ENCODE measurements around the gene FOXP1. TPM values are rescaled to one million over a fixed set of nuclear protein-coding genes. Genes with fewer than 3 reads are reported as not detected.

Gene FOXP1
- total RNA-seq, 3 donors from 2014 or later, result 61.9 to 267 (median 146) TPM

DNA sequence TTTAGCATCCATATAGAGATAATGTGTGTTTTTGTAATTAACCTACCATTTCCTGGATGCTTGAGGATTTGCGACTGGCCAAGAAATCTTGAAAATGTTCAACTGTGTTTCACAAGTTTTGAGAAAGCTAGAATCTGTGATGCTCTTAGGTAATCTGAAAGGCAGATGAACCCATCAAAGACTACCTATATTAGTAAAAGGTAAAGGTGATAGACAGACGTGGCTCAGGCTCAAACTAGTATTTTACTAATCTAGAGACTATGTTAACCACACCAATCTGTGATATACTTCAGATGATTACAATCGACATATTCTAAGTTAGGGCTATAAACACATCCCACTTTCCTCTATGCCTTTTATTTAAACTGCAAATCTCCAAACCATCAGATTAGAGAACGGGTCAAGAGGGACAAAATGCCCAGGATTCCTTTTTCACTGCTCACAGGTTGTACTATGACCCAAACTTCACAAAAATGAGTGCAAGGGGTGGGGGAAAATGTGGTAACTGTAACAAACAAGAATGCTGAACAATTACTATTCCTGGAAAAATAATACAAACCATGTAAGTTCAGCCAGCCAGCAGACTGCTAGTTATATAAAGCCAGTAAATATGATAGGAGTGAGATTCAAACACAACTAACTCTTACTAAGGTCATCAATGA, 295.1 kb downstream of the FOXP1 start:
- Histone ChIP-seq H3K27me3 (no peaks in the 10 kb centered on the region), H3K4me3 (no peak overlapping the region), H3K9me3 (no peaks in the 10 kb centered on the region), H3K4me1 (no peaks in the 10 kb centered on the region), H3K27ac (no peak overlapping the region), H3K36me3 (no peaks in the 10 kb centered on the region)
- intact Hi-C loops (cut with DNase I; ENCODE audit: low total_unique reads), result no loop called here
- DNase-seq (ENCODE audit: low spot score in 2 of 2), result no peak
- TF ChIP-seq POLR2A (IDR thresholded peaks at IDR 0.05) (no peak), POLR2AphosphoS5 (IDR thresholded peaks at IDR 0.05) (no peak)
- TF ChIP-seq, protein P1, sequence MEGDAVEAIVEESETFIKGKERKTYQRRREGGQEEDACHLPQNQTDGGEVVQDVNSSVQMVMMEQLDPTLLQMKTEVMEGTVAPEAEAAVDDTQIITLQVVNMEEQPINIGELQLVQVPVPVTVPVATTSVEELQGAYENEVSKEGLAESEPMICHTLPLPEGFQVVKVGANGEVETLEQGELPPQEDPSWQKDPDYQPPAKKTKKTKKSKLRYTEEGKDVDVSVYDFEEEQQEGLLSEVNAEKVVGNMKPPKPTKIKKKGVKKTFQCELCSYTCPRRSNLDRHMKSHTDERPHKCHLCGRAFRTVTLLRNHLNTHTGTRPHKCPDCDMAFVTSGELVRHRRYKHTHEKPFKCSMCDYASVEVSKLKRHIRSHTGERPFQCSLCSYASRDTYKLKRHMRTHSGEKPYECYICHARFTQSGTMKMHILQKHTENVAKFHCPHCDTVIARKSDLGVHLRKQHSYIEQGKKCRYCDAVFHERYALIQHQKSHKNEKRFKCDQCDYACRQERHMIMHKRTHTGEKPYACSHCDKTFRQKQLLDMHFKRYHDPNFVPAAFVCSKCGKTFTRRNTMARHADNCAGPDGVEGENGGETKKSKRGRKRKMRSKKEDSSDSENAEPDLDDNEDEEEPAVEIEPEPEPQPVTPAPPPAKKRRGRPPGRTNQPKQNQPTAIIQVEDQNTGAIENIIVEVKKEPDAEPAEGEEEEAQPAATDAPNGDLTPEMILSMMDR (IDR thresholded peaks at IDR 0.05), result no peak

DNA sequence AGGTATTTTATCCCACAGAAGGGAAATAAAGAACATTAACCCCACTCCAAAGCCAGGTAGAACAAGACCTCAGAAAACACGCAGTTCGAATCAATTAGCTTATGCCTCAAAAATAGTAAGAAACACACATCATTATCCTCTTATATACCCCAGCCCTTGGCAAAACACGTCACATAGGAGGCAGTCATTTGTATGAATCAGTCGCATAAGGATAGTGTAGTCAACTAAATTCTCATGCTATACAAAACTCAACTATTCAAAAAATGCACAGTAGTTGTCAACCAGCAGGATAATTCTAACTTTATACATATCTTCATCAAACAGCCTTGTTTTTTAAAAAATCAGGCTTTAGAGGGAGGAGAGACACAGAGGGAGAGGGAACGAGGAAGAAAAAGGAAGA, 298.4 kb downstream of the FOXP1 start:
- TF ChIP-seq POLR2AphosphoS5 (IDR thresholded peaks at IDR 0.05) (no peak), POLR2A (IDR thresholded peaks at IDR 0.05) (no peak)
- TF ChIP-seq, protein P1 (IDR thresholded peaks at IDR 0.05), result no peak
- H3K36me3 ChIP-seq, result no peaks in the 10 kb centered on the region
- H3K27ac ChIP-seq, result no peak overlapping the region
- H3K9me3 ChIP-seq, result no peaks in the 10 kb centered on the region
- H3K4me3 ChIP-seq, result no peak overlapping the region
- intact Hi-C loops (cut with DNase I; ENCODE audit: low total_unique reads), result no loop called here
- H3K27me3 ChIP-seq, result no peaks in the 10 kb centered on the region
- DNase-seq (ENCODE audit: low spot score in 2 of 2), result no peak
- H3K4me1 ChIP-seq, result no peaks in the 10 kb centered on the region

DNA sequence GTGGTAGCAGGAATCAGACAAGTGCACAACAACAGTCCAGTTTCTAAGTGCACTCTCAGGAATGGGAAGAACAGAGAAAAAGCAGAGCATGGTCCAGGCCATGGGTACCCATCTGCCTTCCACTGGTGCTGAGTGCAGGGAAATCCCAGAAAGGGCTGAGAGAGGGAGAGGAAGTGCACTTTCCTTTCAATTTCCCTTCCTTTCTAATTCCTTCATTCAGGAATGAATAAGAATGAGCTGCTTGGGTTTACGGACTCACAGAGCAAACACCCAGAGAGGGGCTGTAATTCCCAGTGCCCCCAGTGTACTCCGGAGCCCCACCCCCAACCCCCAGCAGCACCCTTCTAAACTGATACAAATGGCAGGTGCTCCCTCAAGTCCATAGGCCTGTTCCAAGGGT, 300.6 kb downstream of the FOXP1 start:
- intact Hi-C loops (cut with DNase I; ENCODE audit: low total_unique reads), result no loop called here
- H3K36me3 ChIP-seq, result no peaks in the 10 kb centered on the region
- no peak overlapping the region for H3K27ac ChIP-seq
- H3K9me3 ChIP-seq, result no peaks in the 10 kb centered on the region
- no peaks in the 10 kb centered on the region for H3K27me3 ChIP-seq
- no peak for DNase-seq (ENCODE audit: low spot score in 2 of 2)
- no peak overlapping the region for H3K4me3 ChIP-seq
- H3K4me1 ChIP-seq, result no peaks in the 10 kb centered on the region
- TF ChIP-seq, protein P1 (IDR thresholded peaks at IDR 0.05), result no peak
- TF ChIP-seq POLR2AphosphoS5 (IDR thresholded peaks at IDR 0.05) (no peak), POLR2A (IDR thresholded peaks at IDR 0.05) (no peak)

DNA sequence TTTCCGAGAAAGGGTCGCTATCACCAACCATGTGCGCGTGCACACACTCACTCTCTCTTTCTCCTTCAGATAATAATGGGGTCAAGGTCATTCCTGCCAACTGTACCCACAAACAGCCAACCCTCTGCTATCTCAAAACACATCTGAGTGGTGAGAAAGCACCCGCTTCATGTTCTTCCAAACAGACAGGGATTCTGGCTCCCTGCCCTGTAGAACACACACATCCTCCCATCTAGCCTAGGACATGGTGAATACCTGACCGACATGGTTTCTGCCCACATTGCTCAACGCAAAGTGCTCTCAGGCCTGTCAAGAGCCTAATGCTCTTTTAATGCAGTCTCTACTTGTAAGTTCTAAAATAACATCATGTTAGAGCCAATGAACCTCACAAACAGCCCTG, 302.2 kb downstream of the FOXP1 start:
- Histone ChIP-seq H3K36me3 (no peaks in the 10 kb centered on the region), H3K4me3 (no peak overlapping the region), H3K9me3 (no peaks in the 10 kb centered on the region), H3K4me1 (no peaks in the 10 kb centered on the region), H3K27me3 (no peaks in the 10 kb centered on the region), H3K27ac (no peak overlapping the region)
- intact Hi-C loops (cut with DNase I; ENCODE audit: low total_unique reads), result no loop called here
- TF ChIP-seq POLR2AphosphoS5 (IDR thresholded peaks at IDR 0.05) (no peak), POLR2A (IDR thresholded peaks at IDR 0.05) (no peak)
- TF ChIP-seq, protein P1 (IDR thresholded peaks at IDR 0.05), result no peak
- DNase-seq (ENCODE audit: low spot score in 2 of 2), result no peak

DNA sequence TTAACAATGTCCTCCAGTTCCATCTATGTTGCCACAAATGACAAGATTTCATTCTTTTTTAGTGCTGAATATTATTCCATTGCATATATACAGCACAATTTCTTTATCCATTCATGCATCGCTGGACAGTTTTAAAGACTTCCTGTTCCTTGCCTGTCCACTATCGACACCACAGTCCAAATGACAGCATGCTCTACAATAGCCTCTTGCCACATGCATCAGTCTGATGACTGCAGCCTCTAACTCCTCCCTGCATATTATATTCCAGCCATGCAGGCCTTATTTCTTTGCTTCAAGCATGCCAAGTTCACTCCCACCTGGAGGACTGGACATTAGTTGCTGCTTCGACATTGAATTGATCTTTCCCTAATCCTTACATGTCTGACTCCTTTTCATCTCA, 306.2 kb downstream of the FOXP1 start:
- H3K27ac ChIP-seq, result no peak overlapping the region
- H3K27me3 ChIP-seq, result no peaks in the 10 kb centered on the region
- intact Hi-C loops (cut with DNase I; ENCODE audit: low total_unique reads), result no loop called here
- H3K4me3 ChIP-seq, result no peak overlapping the region
- H3K9me3 ChIP-seq, result no peaks in the 10 kb centered on the region
- DNase-seq (ENCODE audit: low spot score in 2 of 2), result no peak
- no peaks in the 10 kb centered on the region for H3K36me3 ChIP-seq
- TF ChIP-seq POLR2A (IDR thresholded peaks at IDR 0.05) (no peak), POLR2AphosphoS5 (IDR thresholded peaks at IDR 0.05) (no peak)
- TF ChIP-seq, protein P1 (IDR thresholded peaks at IDR 0.05), result no peak
- H3K4me1 ChIP-seq, result no peaks in the 10 kb centered on the region

Measured in breast epithelium (tissue), 4 donors.